Measurements from ENCODE around the gene SNTA1. TPM values are rescaled to one million over a fixed set of nuclear protein-coding genes. Genes with fewer than 3 reads are reported as not detected.

Gene SNTA1
- total RNA-seq, 1 experiment from 2014 or later: 15.4 TPM

- Histone ChIP-seq H3K27me3 (replicated peaks; ENCODE audit: control insufficient read depth, insufficient read depth, low read length) (no peaks in the 10 kb centered on the region), H3K4me3 (ENCODE audit: low read depth, low read length) (peak overlapping the region; percentile 88), H3K9me3 (no peaks in the 10 kb centered on the region), H3K4me1 (peaks cover 18% of the 10 kb centered on the region), H3K36me3 (ENCODE audit: control insufficient read depth, insufficient read depth, low read length) (0 out of 2 replicates have a peak, but pooled peaks cover 3% of the 10 kb centered on the region)
- DNase-seq: no peak
- ChIA-PET POLR2A (no interaction called here), CTCF (interaction anchor here (1.9 to 3.1 kb wide), 3 partner anchors 44 to 267 kb away, joined by 9 to 17 read pairs (median 9); partner anchors contain the start of genes ACTL10 and SNTA1)
- no TSS peak for BruUV-seq (replicated peaks)
- TF ChIP-seq, protein P1, sequence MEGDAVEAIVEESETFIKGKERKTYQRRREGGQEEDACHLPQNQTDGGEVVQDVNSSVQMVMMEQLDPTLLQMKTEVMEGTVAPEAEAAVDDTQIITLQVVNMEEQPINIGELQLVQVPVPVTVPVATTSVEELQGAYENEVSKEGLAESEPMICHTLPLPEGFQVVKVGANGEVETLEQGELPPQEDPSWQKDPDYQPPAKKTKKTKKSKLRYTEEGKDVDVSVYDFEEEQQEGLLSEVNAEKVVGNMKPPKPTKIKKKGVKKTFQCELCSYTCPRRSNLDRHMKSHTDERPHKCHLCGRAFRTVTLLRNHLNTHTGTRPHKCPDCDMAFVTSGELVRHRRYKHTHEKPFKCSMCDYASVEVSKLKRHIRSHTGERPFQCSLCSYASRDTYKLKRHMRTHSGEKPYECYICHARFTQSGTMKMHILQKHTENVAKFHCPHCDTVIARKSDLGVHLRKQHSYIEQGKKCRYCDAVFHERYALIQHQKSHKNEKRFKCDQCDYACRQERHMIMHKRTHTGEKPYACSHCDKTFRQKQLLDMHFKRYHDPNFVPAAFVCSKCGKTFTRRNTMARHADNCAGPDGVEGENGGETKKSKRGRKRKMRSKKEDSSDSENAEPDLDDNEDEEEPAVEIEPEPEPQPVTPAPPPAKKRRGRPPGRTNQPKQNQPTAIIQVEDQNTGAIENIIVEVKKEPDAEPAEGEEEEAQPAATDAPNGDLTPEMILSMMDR (IDR thresholded peaks at IDR 0.05; ENCODE audit: insufficient read depth in 1 of 2, low read depth in 1 of 2, low read length in 1 of 2, severe bottlenecking in 1 of 2, unreplicated experiment in 1 of 2): no peak
- H3K9me3 Mint-ChIP-seq (ENCODE audit: unreplicated experiment): no peaks in the 10 kb centered on the region
- intact Hi-C loops (cut with micrococcal nuclease; ENCODE audit: unreplicated experiment): loop anchor here (1.0 to 5.0 kb wide), 2 partner anchors 253 to 267 kb away; partner anchors contain the start of gene ACTL10
- peak overlapping the region; percentile 91 for H3K4me3 Mint-ChIP-seq (ENCODE audit: unreplicated experiment)
- peak overlapping the region; percentile 4 for H3K27ac Mint-ChIP-seq (ENCODE audit: unreplicated experiment)
- peaks cover 24% of the 10 kb centered on the region for H3K36me3 Mint-ChIP-seq (ENCODE audit: insufficient read depth, unreplicated experiment)
- peaks cover 8% of the 10 kb centered on the region for H3K4me1 Mint-ChIP-seq (ENCODE audit: low read depth, unreplicated experiment)
- H3K27me3 Mint-ChIP-seq (ENCODE audit: insufficient read depth, unreplicated experiment): no peaks in the 10 kb centered on the region
Observed at GRCh38 chr20:33399924-33400323, 43.6 kb downstream of the SNTA1 start.

GRCh38 chr20:33394718-33395117, 48.8 kb downstream of the SNTA1 start:
- DNase-seq: no peak
- CTCF ChIA-PET: no interaction called here

GRCh38 chr20:33393609-33394008, 50.0 kb downstream of the SNTA1 start:
- Mint-ChIP-seq H3K36me3 (ENCODE audit: insufficient read depth, unreplicated experiment) (peaks cover 74% of the 10 kb centered on the region), H3K27ac (ENCODE audit: unreplicated experiment) (no peak overlapping the region), H3K27me3 (ENCODE audit: insufficient read depth, unreplicated experiment) (no peaks in the 10 kb centered on the region), H3K9me3 (ENCODE audit: unreplicated experiment) (no peaks in the 10 kb centered on the region), H3K4me3 (ENCODE audit: unreplicated experiment) (no peak overlapping the region), H3K4me1 (ENCODE audit: low read depth, unreplicated experiment) (no peaks in the 10 kb centered on the region)
- Histone ChIP-seq H3K27me3 (replicated peaks; ENCODE audit: control insufficient read depth, insufficient read depth, low read length) (no peaks in the 10 kb centered on the region), H3K4me3 (ENCODE audit: low read depth, low read length) (no peak overlapping the region), H3K9me3 (no peaks in the 10 kb centered on the region), H3K36me3 (ENCODE audit: control insufficient read depth, insufficient read depth, low read length) (peaks cover 7% of the 10 kb centered on the region), H3K4me1 (no peaks in the 10 kb centered on the region)
- BruUV-seq (replicated peaks): no TSS peak
- ChIA-PET POLR2A (no interaction called here), CTCF (interaction anchor here (0.6 kb wide), 1 partner anchor 9 kb away, joined by 4 read pairs; no protein-coding TSS in a partner anchor)
- DNase-seq: no peak
- TF ChIP-seq, protein P1 (IDR thresholded peaks at IDR 0.05; ENCODE audit: insufficient read depth in 1 of 2, low read depth in 1 of 2, low read length in 1 of 2, severe bottlenecking in 1 of 2, unreplicated experiment in 1 of 2): no peak
- intact Hi-C loops (cut with micrococcal nuclease; ENCODE audit: unreplicated experiment): no loop called here

More at GRCh38 chr20:33394718-33395117, 48.8 kb downstream of the SNTA1 start:
- Mint-ChIP-seq H3K9me3 (ENCODE audit: unreplicated experiment) (no peaks in the 10 kb centered on the region), H3K4me1 (ENCODE audit: low read depth, unreplicated experiment) (no peaks in the 10 kb centered on the region), H3K36me3 (ENCODE audit: insufficient read depth, unreplicated experiment) (peaks cover 65% of the 10 kb centered on the region), H3K27ac (ENCODE audit: unreplicated experiment) (no peak overlapping the region), H3K27me3 (ENCODE audit: insufficient read depth, unreplicated experiment) (no peaks in the 10 kb centered on the region), H3K4me3 (ENCODE audit: unreplicated experiment) (no peak overlapping the region)
- POLR2A ChIA-PET: no interaction called here
- intact Hi-C loops (cut with micrococcal nuclease; ENCODE audit: unreplicated experiment): no loop called here
- Histone ChIP-seq H3K9me3 (no peaks in the 10 kb centered on the region), H3K4me3 (ENCODE audit: low read depth, low read length) (no peak overlapping the region), H3K4me1 (peaks cover 4% of the 10 kb centered on the region; the same call in 1 of the 2 replicates), H3K36me3 (ENCODE audit: control insufficient read depth, insufficient read depth, low read length) (peaks cover 7% of the 10 kb centered on the region), H3K27me3 (replicated peaks; ENCODE audit: control insufficient read depth, insufficient read depth, low read length) (no peaks in the 10 kb centered on the region)
- TF ChIP-seq, protein P1 (IDR thresholded peaks at IDR 0.05; ENCODE audit: insufficient read depth in 1 of 2, low read depth in 1 of 2, low read length in 1 of 2, severe bottlenecking in 1 of 2, unreplicated experiment in 1 of 2): peak; percentile 13 to 21
- no TSS peak for BruUV-seq (replicated peaks)
